Measurements from ENCODE around the gene GALNT15.

GALNT15 gene

DNA sequence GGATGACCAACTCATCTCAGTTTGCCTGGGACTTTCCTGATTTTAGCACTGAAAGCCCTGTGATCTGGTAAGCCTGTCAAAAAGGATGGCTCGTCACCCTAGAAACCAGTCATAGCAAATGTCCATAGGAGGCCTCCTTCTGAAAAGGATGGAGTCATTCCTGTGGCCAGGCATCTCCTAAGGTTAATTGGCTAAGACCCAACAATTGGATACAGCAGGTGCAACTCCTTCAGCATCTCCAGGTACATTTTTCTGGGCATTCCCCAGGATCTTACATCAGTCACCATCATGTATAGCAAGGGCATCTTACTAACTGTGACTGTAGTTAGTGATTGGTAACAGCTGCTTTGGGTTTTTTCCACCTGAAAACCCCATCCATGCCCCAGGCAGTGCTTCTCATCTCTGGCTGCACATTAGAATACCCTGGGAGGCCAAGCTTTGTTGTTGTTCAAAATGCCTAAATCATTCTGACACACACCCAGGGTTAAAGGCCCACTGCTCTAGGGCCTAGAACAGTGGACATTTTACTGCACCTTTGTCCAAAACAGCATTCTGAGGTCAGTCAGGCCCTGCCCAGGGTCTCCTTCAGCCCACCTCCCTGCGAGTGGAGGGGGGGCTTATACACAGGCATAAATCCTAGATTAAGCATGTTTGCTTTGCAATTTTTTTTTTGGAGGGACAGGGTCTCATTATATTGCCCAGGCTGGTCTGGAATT is 28.3 kb upstream of the GALNT15 start:
- H3K79me2 ChIP-seq (ENCODE audit: insufficient read depth, low read length), result no peaks in the 10 kb centered on the region
- no peak overlapping the region for H3K9ac ChIP-seq (ENCODE audit: low read length)
- H3K9me3 ChIP-seq (ENCODE audit: low read length), result no peaks in the 10 kb centered on the region
- H3K9me2 ChIP-seq (ENCODE audit: low read depth, low read length), result no peaks in the 10 kb centered on the region
- no peak overlapping the region for H2AFZ ChIP-seq (ENCODE audit: low read length)
- peaks cover 8% of the 10 kb centered on the region; the same call in 1 of the 2 replicates for H3K27me3 ChIP-seq (ENCODE audit: insufficient read depth, low read length)
- no peaks in the 10 kb centered on the region for H3K4me1 ChIP-seq (ENCODE audit: insufficient read depth, low read length, severe bottlenecking)
- H3F3A ChIP-seq (ENCODE audit: insufficient read depth, low read length), result no peaks in the 10 kb centered on the region
- H4K20me1 ChIP-seq (ENCODE audit: insufficient read depth, low read length), result no peaks in the 10 kb centered on the region
- H3K4me2 ChIP-seq (ENCODE audit: low read length), result no peak overlapping the region
- H3K27ac ChIP-seq (ENCODE audit: low read depth, low read length, poor library complexity, severe bottlenecking), result no peak overlapping the region
- no peak overlapping the region for H3K4me3 ChIP-seq (ENCODE audit: low read depth, low read length, poor library complexity, severe bottlenecking)
- no peaks in the 10 kb centered on the region for H3K36me3 ChIP-seq (ENCODE audit: insufficient read depth, low read length)
- TF ChIP-seq, protein P1, sequence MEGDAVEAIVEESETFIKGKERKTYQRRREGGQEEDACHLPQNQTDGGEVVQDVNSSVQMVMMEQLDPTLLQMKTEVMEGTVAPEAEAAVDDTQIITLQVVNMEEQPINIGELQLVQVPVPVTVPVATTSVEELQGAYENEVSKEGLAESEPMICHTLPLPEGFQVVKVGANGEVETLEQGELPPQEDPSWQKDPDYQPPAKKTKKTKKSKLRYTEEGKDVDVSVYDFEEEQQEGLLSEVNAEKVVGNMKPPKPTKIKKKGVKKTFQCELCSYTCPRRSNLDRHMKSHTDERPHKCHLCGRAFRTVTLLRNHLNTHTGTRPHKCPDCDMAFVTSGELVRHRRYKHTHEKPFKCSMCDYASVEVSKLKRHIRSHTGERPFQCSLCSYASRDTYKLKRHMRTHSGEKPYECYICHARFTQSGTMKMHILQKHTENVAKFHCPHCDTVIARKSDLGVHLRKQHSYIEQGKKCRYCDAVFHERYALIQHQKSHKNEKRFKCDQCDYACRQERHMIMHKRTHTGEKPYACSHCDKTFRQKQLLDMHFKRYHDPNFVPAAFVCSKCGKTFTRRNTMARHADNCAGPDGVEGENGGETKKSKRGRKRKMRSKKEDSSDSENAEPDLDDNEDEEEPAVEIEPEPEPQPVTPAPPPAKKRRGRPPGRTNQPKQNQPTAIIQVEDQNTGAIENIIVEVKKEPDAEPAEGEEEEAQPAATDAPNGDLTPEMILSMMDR (IDR thresholded peaks at IDR 0.05; ENCODE audit: low read length), result no peak
- TF ChIP-seq EZH2 (IDR thresholded peaks at IDR 0.05; ENCODE audit: borderline replicate concordance, low read length), result no peak

GRCh38 chr3:16147220-16147994 is 27.1 kb upstream of the GALNT15 start:
- no peaks in the 10 kb centered on the region for H3K36me3 ChIP-seq (ENCODE audit: insufficient read depth, low read length)
- H3K27ac ChIP-seq (ENCODE audit: low read depth, low read length, poor library complexity, severe bottlenecking), result no peak overlapping the region
- TF ChIP-seq, protein P1 (IDR thresholded peaks at IDR 0.05; ENCODE audit: low read length), result no peak
- TF ChIP-seq EZH2 (IDR thresholded peaks at IDR 0.05; ENCODE audit: borderline replicate concordance, low read length), result no peak
- H2AFZ ChIP-seq (ENCODE audit: low read length), result no peak overlapping the region
- H4K20me1 ChIP-seq (ENCODE audit: insufficient read depth, low read length), result no peaks in the 10 kb centered on the region
- no peak overlapping the region for H3K4me2 ChIP-seq (ENCODE audit: low read length)
- H3K79me2 ChIP-seq (ENCODE audit: insufficient read depth, low read length), result no peaks in the 10 kb centered on the region
- no peak overlapping the region for H3K9ac ChIP-seq (ENCODE audit: low read length)
- no peaks in the 10 kb centered on the region for H3K9me3 ChIP-seq (ENCODE audit: low read length)
- H3F3A ChIP-seq (ENCODE audit: insufficient read depth, low read length), result no peaks in the 10 kb centered on the region
- peaks cover 3% of the 10 kb centered on the region; the same call in 1 of the 2 replicates for H3K27me3 ChIP-seq (ENCODE audit: insufficient read depth, low read length)
- no peaks in the 10 kb centered on the region for H3K4me1 ChIP-seq (ENCODE audit: insufficient read depth, low read length, severe bottlenecking)
- H3K4me3 ChIP-seq (ENCODE audit: low read depth, low read length, poor library complexity, severe bottlenecking), result no peak overlapping the region
- no peaks in the 10 kb centered on the region for H3K9me2 ChIP-seq (ENCODE audit: low read depth, low read length)

- no peak overlapping the region for H3K4me2 ChIP-seq (ENCODE audit: low read length)
- H3K9me2 ChIP-seq (ENCODE audit: low read depth, low read length), result no peaks in the 10 kb centered on the region
- H3K9me3 ChIP-seq (ENCODE audit: low read length), result no peaks in the 10 kb centered on the region
- H3F3A ChIP-seq (ENCODE audit: insufficient read depth, low read length), result no peaks in the 10 kb centered on the region
- peaks cover 3% of the 10 kb centered on the region; the same call in 1 of the 2 replicates for H3K27me3 ChIP-seq (ENCODE audit: insufficient read depth, low read length)
- no peak overlapping the region for H3K27ac ChIP-seq (ENCODE audit: low read depth, low read length, poor library complexity, severe bottlenecking)
- H3K4me1 ChIP-seq (ENCODE audit: insufficient read depth, low read length, severe bottlenecking), result no peaks in the 10 kb centered on the region
- no peaks in the 10 kb centered on the region for H3K79me2 ChIP-seq (ENCODE audit: insufficient read depth, low read length)
- no peak overlapping the region for H2AFZ ChIP-seq (ENCODE audit: low read length)
- no peaks in the 10 kb centered on the region for H4K20me1 ChIP-seq (ENCODE audit: insufficient read depth, low read length)
- H3K9ac ChIP-seq (ENCODE audit: low read length), result no peak overlapping the region
- no peak overlapping the region for H3K4me3 ChIP-seq (ENCODE audit: low read depth, low read length, poor library complexity, severe bottlenecking)
- no peaks in the 10 kb centered on the region for H3K36me3 ChIP-seq (ENCODE audit: insufficient read depth, low read length)
- TF ChIP-seq EZH2 (IDR thresholded peaks at IDR 0.05; ENCODE audit: borderline replicate concordance, low read length), result no peak
- TF ChIP-seq, protein P1 (IDR thresholded peaks at IDR 0.05; ENCODE audit: low read length), result no peak
Measured at GRCh38 chr3:16148213-16148612, 26.3 kb upstream of the GALNT15 start.
